NCI-H446 treated with DMSO at 0.1 percent for 48 hours (cell line): ENCODE measurements around the gene ATP5PB.

Experiments used
- DNase-seq: peaks from one replicate; lab custom pipeline; 2025; lab: John Stamatoyannopoulos, UW

ATP5PB gene, protein sequence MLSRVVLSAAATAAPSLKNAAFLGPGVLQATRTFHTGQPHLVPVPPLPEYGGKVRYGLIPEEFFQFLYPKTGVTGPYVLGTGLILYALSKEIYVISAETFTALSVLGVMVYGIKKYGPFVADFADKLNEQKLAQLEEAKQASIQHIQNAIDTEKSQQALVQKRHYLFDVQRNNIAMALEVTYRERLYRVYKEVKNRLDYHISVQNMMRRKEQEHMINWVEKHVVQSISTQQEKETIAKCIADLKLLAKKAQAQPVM

GRCh38 chr1:111448918-111449702 is at the start of gene ATP5PB, which contains the start of gene WDR77:
Gene ATP5PB (plus strand): TSS chr1:111449464. CDS start chr1:111449542, 78 bp downstream.
Gene WDR77 (minus strand): TSS chr1:111449256. CDS start chr1:111449169, 87 bp downstream.
- DNase-seq = peak; percentile 99

GRCh38 chr1:111399792-111400610 is 49.3 kb upstream of the ATP5PB start:
- DNase-seq = no peak

DNA sequence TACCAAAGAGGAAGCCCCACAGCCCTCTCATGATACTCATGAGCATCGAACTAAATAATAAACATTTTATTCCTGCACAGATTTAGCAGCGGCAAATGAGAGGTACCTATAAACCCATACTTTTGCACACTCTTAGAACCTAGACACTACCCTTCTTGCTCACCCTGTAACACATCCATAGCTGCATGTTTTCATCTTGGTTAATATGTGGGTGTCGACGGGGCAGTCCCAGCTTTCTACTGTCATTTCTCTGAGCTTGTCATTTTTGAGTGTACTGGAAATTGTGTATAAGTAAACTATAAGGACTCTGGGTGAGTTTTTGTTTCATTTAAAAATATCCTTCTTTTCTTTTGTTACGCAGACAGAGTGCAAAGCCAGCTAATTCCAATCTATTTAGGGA is 47.2 kb upstream of the ATP5PB start:
- no peak for DNase-seq

DNA sequence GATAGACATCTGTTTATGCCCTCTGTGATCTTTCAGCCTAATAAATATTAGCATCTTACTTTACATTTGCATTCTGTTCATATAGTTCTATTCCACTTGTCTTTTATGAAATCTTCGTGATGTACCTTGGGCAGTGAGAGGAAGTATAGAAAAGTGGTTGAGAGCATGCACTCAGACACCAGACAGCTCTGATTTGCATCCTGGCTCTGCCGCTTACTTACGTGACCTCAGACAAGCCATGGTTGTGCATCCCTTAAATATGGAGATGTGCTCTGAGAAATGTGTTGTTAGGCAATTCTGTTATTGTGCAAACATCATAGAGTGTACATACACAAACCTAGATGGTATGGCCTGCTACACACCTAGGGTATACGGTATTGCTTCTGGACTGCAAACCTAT is 44.7 kb upstream of the ATP5PB start:
- no peak for DNase-seq

- no peak for DNase-seq
Observed at GRCh38 chr1:111406321-111406768, 42.9 kb upstream of the ATP5PB start.

- DNase-seq = no peak
Observed at GRCh38 chr1:111407301-111407700, 42.0 kb upstream of the ATP5PB start.

DNA sequence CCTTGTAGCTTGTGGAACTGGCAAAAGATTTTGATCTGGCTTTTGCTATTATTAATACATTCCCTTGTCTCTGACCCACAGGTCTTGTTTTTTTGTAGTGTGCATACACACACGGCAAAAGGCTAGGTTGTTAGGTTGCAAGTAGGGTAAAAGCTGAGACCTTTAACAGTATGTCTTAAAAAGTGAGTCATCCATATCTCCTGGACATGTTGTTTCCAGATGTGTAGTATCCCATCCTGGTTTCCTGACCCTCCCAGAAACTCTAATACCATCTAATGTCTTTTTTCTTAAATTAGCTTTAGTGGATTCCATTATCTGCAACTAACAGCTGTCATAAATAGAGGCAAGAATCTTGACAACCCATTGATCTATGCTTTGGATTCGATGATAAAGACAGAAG is 36.4 kb upstream of the ATP5PB start:
- no peak for DNase-seq

DNA sequence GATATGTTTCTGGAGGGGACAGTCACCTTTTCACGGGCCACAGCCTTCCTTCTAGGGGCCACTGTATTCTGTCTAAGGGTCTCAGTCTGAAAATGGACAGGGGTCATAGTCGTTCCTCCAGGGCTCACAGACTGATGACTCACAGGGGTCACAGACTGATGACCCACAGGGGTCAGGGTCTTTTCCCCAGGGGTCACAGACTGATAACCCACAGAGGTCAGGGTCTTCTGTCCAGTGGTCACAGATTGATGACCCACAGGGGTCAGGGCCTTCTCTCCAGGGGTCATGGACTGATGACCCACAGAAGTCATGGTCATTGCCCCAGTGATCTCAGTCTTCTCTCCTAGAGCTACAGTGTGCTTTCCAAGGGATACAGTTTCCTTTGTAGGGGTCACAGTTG is 34.5 kb upstream of the ATP5PB start:
- no peak for DNase-seq

- DNase-seq = no peak
Observed at GRCh38 chr1:111415461-111415860, 33.8 kb upstream of the ATP5PB start.

DNA sequence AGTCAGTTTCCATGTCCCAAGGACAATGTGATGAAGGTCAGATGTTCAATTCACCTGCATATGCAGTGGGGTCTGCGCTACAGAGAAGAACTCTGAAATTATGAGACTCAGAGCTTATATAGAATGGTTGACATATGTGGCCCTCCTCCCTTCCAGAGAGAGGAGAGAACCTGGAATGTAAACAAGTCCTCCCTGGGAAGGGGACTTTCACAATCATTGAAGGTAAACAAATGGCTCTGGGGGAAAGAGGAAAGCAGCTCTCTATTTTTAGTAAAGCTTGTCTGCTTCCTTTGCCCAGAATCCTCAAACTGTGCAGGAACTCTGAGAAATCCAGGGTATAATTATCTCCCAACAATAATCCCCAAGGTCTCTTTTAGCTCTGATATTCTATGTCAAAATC is 31.5 kb upstream of the ATP5PB start:
- DNase-seq = no peak

- no peak for DNase-seq
Observed at GRCh38 chr1:111419037-111419436, 30.2 kb upstream of the ATP5PB start.

DNA sequence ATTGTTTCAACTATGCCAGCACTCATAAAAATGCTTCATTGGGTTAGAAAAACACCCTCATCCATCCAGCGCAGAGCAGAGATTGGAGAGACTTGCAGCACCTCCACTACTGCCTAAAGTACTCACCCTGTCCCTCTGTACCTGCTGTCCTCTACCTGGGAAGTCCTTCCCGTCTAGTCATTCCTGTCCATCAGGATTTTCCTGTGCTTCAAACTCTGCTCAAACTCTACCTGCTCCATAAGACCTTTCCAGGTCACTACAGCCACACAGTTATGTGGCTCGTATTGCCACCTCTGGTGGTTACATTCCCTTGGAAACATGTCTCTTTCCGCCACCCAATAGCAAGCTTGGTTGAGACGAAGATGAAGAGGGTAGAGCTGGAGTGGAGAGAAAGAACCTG is 28.9 kb upstream of the ATP5PB start:
- no peak for DNase-seq

DNA sequence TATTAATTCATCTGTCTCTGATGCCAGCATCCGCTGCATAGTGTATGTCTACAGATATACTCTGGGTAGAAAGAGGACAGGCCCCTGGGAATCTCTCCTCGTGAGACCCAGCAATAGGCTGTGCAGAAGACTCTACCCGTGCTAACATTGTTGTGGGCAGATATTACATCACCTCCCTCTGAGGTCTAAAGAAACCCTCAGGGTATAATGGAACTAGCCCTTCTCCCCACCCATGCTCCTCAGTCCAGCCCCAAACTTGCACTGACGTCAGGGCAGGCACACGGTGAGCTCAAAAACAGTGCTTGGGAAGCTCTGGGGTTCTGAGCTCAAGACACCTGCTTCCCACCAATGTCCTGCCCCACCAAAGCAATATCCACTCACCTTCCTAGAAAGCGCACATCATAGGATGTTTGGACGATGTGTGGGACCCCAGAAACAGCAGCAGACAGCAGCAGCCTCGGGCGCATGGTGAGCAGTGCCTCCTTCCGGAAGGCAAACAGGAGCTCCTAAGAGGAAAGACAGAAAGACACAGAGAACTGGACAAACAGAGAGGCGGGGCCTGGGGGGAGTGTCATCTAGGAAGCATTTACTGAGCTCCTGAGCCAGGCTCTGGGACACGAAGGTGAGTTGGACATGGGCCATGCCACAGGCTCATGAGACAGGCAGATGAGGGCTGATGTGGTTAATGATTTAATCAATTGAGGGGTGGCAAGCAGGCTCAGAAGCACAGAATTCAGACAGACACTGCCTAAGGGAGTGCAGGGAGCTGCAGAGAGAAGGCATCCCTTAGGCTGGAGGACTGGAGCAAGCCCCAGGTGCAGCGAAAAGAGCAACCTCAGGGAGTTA is 26.5 kb upstream of the ATP5PB start:
- no peak for DNase-seq

DNA sequence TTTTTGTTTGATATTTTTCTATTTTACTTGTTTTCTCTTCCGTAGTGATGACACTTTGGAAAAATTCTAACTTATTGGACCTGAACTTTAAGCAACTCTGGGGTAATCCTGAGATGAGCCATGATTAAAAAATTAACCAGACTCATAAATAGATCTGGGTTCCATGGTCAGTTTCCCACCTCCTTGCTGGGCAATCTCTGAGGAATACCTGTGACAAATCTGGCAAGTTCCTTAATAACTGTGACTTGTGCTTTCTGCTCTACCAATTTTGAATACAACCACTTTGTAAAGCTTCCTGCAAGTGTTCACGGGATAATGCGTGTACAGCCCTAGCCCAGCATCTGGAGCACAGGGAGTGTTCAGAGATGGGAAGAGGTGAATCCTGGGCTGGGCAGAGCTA is 25.0 kb upstream of the ATP5PB start:
- no peak for DNase-seq

DNA sequence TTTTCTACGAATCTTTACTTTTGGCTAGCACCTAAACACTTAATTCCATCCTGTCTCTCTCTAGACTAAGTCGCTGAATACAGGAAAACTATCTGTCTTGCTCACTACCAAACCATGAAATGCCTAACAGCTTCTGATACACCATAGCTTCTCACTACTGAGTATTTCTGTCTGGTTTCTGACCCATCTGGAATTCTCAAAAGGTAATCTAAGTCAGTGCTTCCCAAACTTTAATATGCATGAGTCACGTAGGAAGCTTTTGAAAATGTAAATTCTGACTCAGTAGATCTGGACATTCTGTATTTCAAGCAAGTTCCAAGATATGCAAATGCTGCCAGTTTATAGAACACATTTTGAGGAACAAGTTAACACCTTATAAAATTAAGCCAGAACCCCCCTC is 12.5 kb upstream of the ATP5PB start:
- DNase-seq = no peak

DNA sequence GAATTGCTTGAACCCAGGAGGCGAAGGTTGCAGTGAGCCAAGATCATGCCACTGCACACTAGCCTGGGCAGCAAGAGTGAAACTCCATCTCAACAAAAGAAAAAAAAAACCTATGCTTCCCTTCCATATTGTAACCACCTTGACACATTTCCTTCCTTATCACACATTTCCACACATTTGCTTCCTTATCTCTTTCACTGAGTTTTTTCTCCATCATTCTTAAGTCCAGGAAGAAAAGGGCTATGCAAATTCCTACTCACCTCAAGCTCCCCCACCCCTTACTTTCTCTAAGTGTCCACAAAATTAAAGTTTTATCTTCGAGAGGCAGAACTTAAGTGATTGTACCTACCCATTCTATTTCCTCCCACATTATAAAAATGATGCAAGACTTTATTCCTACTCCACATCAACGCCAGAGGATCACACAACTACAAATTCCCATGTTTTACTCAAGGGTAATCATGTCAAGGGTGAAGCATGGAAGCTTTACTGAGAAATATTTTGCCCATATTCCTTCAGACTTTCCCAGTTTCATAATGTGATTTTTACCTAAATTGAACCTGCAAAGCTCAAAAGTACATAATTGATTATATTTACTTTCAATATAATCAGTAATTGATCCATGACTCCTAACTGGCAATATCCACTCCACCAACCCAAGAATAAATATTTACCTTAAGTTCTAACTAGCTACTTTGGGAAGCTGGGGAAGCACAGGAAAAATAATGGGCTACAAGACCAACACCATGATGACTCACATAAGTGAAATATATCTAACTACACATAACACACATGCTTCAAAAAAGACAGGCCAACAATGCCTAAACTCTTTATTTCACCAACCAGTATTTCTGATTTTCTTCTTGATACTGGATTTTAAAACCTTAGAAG is 9.6 kb upstream of the ATP5PB start:
- no peak for DNase-seq

DNA sequence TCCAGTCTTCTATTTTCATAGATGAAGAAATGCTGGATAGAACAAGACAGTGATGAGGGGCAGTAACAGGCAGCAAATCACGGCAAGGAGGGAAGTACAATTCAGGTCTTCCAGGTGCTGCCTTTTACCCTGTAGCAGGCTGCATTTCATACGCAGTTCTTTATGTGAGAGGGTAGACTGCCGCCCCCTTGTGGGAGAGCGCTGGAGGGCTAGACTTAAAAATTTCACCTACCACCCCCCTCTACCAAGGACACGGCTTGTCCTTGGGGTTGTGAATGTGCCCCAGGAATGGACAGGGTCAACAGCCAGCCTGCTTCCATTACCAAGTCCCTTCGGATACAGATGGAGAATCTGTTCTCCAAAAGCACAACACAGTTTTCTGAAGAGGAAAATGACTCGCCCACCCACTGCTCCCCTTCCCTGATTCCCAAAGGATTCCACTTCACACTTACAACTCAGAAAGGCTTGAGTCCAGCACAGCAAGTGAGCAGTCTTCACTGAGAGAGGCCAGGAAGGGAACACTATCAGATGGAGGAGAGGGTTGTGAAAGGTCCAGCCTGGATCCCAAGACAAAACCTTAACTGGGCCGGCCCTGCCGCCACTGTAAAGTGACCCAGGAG is 7.6 kb upstream of the ATP5PB start:
- no peak for DNase-seq

DNA sequence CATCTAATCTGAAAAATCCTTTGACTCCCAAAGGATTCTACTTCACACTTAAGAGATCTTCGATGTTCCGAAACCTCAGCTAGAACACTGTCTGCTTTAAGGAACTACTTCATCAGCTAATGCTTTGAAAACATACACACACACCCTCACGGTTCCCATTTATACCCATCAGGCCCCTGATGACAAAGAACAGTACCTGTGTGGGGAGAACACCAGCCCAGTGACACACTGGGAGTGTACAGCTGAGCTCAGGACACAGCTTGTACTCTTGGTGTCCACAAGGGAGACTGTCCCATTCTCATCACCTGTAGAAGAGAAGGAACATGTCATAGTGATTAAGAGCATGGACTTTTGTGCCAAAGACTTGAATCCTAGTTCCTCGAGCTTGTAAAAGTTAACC is 6.8 kb upstream of the ATP5PB start:
- no peak for DNase-seq

DNA sequence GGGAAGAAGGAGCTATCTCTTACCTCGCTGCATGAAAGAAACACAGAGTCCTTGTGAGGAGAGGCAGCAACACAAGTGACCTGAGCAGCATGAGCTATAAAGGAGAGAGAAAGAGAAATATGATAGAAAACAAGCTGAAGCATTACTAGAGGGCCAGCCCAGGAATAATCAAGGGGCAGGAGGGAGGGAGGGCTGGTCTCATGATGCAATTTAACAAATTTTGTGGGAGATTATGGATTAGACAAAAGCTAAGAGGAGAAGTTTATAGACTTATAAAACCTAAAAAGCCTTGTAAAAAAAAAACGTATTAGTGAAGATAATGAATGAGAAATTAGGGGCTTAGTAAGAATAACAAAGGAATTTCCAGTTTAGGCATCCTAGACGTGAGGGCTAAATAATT is 5.2 kb upstream of the ATP5PB start:
- no peak for DNase-seq

GRCh38 chr1:111446546-111446945 is 2.7 kb upstream of the ATP5PB start:
- no peak for DNase-seq
